ENCODE data around the gene LIMD2.

The LIMD2 gene

GRCh38 chr17:63718988-63719387 is 19.1 kb upstream of the LIMD2 start:
- TF ChIP-seq, protein P1, sequence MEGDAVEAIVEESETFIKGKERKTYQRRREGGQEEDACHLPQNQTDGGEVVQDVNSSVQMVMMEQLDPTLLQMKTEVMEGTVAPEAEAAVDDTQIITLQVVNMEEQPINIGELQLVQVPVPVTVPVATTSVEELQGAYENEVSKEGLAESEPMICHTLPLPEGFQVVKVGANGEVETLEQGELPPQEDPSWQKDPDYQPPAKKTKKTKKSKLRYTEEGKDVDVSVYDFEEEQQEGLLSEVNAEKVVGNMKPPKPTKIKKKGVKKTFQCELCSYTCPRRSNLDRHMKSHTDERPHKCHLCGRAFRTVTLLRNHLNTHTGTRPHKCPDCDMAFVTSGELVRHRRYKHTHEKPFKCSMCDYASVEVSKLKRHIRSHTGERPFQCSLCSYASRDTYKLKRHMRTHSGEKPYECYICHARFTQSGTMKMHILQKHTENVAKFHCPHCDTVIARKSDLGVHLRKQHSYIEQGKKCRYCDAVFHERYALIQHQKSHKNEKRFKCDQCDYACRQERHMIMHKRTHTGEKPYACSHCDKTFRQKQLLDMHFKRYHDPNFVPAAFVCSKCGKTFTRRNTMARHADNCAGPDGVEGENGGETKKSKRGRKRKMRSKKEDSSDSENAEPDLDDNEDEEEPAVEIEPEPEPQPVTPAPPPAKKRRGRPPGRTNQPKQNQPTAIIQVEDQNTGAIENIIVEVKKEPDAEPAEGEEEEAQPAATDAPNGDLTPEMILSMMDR (IDR thresholded peaks at IDR 0.05; ENCODE audit: extremely low read depth, missing control alignments): no peak
- no peak for DNase-seq (ENCODE audit: low spot score)

DNA sequence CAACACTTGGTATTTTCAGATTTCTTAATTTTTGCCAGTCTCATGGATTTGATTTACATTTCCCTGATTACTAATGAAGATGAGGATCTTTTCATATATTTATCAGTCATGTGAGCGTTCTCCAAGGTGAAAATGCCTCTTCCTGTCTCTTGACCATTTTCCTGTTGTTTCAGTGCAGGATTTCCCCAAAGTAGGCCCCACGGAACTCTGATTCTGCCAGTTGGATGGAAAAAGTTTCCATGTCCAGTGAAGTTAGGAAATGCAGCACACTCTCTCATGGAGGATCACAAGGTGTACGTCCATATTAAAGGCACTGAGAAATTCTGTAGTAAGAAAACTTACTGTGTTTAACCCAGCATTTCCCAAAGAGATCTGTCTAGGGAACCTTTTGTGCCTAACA is 16.5 kb upstream of the LIMD2 start:
- DNase-seq (ENCODE audit: low spot score): no peak
- TF ChIP-seq, protein P1 (IDR thresholded peaks at IDR 0.05; ENCODE audit: extremely low read depth, missing control alignments): no peak

GRCh38 chr17:63714550-63715277 is 14.8 kb upstream of the LIMD2 start:
- TF ChIP-seq, protein P1 (IDR thresholded peaks at IDR 0.05; ENCODE audit: extremely low read depth, missing control alignments): no peak
- DNase-seq (ENCODE audit: low spot score): no peak

- TF ChIP-seq, protein P1 (IDR thresholded peaks at IDR 0.05; ENCODE audit: extremely low read depth, missing control alignments): no peak
- DNase-seq (ENCODE audit: low spot score): no peak
Measured at GRCh38 chr17:63709110-63709509, 9.2 kb upstream of the LIMD2 start.

DNA sequence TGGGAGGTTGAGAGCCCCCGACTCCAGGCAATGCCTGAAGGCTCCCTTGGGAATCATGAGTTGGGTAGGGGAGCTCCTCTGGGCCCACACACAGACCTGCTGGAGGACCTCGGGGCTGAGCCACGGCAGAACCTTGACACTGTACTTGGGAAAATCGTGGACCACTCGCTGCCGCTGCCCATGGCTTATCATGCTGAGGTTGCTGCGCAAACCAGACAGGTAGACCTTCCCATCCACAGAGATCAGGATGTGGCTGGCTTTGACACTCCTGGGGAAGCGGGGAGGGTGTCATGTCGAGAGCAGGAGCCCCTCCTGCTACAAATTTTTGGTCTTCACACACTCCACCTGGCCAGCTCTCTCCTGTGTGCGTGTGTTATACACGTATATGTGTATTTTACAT is 7.2 kb upstream of the LIMD2 start:
- TF ChIP-seq, protein P1 (IDR thresholded peaks at IDR 0.05; ENCODE audit: extremely low read depth, missing control alignments): no peak
- no peak for DNase-seq (ENCODE audit: low spot score)

- TF ChIP-seq, protein P1 (IDR thresholded peaks at IDR 0.05; ENCODE audit: extremely low read depth, missing control alignments): no peak
- no peak for DNase-seq (ENCODE audit: low spot score)
Measured at GRCh38 chr17:63706336-63707082, 6.6 kb upstream of the LIMD2 start.

DNA sequence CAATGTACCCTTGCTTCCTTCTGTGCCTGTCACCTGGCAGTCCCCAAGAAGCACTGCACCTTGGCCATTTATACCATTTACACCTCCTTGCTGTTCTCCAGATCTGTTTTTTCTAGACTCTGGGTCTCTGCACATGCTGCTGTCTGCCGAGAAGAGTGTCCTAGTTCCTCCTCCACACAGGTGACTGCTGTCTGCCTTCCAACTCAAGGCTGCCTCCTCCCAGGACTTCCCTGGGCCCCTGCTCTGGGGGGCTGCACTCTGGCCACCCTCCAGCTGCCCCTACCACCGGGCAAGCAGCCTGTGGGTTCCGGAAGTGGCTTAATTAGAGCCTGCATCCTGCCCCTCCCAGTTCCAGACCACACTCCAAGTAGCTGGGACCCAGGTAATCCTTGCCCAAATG is 5.7 kb upstream of the LIMD2 start:
- DNase-seq (ENCODE audit: low spot score): no peak
- TF ChIP-seq, protein P1 (IDR thresholded peaks at IDR 0.05; ENCODE audit: extremely low read depth, missing control alignments): no peak

Measured in GM20000 (cell line).